Right kidney (tissue), 1 donor: ENCODE measurements around the gene MICALL2.

ENCODE experiments used
- DNase-seq: peaks from one replicate; pipeline ENCODE4 v3.0.0-alpha.2; 2016

MICALL2 gene

DNA sequence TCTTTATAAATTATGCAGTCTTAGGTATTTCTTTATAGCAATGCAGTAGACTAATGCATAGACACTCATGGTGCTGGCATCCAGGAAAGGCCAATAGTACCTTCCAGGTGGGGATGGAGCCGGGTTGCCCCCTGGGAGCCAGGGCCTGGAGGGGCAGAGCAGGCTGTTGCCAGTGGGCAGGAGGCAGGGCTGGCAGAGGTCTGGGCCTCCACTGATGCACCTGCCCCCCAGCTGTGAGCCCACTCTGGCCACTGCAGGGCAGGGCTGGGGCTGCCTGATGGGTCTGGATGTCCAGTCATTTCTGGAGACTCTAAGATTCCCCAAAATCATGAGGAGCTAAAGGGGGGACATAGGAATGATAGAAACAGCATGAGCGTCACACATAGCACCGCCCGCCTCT is 66.7 kb downstream of the MICALL2 start:
- DNase-seq = no peak

DNA sequence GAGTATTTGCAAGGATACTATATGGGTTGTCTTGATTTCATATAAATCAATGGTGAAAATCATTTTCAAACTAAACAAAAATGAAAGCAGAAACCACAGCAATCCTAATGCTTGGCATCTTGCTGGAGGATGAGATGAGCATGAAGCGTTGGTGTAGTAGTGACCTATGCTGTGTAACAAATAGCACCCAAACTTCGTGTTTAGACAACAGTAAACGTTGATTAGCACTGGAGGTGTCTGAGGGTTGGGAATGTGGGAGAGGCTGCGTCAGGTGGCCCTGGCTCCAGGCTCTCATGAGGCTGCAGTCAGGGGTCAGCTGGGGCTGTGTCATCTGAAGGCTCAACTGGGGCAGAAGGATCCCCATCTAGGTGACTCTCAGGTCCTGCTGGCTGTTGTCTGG is 67.8 kb downstream of the MICALL2 start:
- DNase-seq = no peak

DNA sequence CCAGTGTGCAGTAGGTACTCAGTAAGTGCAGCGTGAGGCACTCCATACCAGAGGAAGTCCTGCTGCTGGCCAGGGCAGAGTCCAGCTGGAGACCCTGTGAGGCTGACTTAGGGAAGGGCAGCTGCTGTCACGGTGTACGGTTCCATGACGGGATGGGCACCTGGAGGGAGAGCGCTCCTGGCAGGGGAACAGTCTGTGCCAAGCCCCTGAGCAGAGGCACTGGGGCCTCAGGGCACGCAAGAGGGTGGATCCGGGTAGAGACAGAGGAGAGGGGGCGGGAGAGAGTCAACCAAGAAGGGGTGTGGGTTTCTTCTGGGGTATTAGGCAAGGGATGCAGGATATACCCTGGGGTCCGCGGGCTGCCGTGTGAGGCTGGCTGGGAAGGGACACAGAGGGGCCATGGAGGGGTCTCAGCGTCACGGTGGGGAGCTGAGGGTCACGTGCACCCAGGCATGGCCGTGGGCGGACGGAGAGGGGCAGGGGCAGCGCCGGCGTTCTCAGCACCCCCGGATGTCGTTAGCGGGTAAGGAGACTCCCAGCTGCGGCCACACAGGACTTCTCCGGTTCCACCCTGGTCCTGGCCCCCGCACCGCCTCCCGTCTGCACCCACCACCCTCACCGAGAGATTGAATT is 70.5 kb downstream of the MICALL2 start:
- DNase-seq = peak; percentile 48

DNA sequence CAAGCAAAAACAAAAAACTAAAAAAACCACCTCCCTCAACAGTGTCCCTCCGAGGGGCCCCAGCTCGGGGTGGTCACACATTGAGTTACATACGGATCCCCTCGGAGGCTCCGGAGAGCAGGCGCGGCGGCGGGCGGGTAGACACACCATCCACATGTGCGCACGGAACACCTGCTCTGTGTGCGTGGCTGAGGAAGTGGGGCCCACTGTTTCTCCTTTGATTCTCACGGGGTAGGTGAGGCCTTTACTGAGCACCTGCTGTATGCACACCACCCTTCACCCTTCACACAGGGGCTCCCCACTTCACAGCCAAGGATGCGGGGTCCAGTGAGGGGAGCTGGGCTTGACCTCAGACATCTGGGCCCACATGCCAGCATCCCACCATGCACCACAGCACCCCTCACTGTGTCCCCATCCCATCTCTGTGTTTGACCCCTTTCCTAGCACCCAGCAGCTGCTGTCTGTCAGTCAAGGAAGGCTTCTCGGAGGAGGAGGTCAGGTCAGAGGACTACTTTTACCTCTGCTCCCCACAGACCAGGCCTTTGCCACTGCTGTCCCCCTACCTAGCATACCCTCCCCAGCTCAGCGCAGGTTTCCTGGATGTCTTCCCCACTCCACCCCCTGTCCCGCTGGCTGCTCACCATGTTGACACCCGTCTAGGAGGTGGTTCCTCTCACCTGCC is 71.1 kb downstream of the MICALL2 start:
- DNase-seq = no peak

GRCh38 chr7:1387261-1387660 is 72.0 kb downstream of the MICALL2 start:
- DNase-seq = no peak

- DNase-seq = no peak
These were observed 72.5 kb downstream of the MICALL2 start for GRCh38 chr7:1386623-1387220.

DNA sequence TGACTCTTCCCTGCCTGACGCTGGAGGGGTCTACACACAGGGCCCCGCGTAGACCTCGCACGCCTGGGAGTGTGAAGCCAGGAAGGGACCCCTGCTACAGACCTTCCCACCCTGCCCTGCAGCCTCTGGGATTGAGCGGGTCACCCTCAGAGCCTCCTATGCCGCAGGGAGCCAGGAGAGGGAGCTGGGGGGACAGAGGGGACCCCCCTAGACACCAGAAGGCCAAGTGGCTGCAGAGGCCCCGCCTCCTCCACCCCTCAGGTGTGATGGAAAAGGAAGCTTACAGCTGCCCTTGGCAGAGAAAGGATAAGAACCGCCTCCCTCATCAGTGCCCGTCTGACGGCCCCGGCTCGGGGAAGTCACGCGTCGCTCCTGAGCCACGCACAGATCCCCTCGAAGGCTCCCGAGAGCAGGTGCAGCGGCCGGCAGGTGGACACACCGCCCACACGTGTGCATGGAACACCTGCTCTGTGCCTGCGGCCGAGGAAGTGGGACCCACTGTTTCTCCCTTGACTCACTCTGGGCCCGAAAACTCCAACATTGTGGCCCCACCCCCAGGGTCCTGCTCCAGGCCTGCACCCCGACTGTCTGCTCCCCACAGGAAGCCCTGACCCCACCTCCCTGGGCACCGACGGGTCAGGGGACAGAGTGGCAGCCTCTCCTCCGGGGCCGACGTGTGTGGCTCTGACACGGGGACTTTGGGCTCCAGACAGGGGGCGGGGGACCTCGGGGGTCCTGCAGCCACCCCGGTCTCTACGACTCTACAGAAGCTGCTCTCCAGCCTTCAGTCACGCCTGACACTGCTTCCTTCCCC is 73.3 kb downstream of the MICALL2 start:
- no peak for DNase-seq

- DNase-seq = no peak
These were observed 74.0 kb downstream of the MICALL2 start for GRCh38 chr7:1385086-1385808.
